ENCODE data around the gene MGMT. TPM values are rescaled to one million over a fixed set of nuclear protein-coding genes. Genes with fewer than 3 reads are reported as not detected.

MGMT gene
- total RNA-seq, 1 donor from 2014 or later: 13.9 TPM

DNA sequence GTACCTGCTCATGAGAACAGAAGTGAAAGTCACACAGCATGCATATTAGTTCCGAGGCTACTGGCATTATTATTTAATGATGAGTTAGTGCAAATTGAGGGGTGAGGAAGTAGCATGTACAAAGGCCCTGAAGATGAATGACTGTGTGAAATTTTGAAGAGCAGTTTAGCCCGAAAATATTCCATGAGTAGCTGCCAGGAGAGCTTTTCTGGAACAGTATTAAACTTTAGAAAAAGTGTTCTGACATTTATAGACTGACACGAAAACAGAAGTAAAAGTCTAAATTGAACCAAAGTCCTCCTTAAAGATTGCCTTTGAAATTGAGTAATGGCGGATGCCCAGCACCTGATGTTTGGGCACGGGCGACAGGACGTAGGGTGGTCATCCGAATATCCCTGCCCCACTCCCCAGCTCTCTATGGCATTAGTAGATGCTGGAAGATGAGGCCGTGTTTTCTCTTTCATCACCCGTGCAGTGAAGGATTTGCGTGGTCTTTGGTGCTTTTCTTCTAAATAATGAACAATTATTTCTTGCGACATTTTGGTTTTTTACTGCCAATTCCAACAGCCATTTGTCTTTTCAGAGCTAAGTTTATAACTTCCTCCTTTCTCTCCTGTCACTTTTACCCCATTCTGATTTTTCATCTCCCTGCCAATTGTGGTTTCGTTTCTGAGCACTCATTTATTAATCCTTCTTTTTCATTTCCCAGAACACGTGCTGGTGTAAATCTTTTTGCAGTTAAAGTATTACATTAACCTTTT, 192.6 kb downstream of the MGMT start:
- Mint-ChIP-seq H3K4me1 (ENCODE audit: low read depth) (no peaks in the 10 kb centered on the region), H3K27me3 (ENCODE audit: low read depth) (no peaks in the 10 kb centered on the region), H3K9me3 (ENCODE audit: low read depth) (peaks cover 11% of the 10 kb centered on the region), H3K27ac (ENCODE audit: unreplicated experiment) (no peak overlapping the region), H3K36me3 (ENCODE audit: low read depth) (peaks cover 3% of the 10 kb centered on the region), H3K4me3 (ENCODE audit: unreplicated experiment) (no peak overlapping the region)
- no peak for DNase-seq (ENCODE audit: low spot score)
- TF ChIP-seq, protein P1, sequence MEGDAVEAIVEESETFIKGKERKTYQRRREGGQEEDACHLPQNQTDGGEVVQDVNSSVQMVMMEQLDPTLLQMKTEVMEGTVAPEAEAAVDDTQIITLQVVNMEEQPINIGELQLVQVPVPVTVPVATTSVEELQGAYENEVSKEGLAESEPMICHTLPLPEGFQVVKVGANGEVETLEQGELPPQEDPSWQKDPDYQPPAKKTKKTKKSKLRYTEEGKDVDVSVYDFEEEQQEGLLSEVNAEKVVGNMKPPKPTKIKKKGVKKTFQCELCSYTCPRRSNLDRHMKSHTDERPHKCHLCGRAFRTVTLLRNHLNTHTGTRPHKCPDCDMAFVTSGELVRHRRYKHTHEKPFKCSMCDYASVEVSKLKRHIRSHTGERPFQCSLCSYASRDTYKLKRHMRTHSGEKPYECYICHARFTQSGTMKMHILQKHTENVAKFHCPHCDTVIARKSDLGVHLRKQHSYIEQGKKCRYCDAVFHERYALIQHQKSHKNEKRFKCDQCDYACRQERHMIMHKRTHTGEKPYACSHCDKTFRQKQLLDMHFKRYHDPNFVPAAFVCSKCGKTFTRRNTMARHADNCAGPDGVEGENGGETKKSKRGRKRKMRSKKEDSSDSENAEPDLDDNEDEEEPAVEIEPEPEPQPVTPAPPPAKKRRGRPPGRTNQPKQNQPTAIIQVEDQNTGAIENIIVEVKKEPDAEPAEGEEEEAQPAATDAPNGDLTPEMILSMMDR (IDR thresholded peaks at IDR 0.05): no peak

DNA sequence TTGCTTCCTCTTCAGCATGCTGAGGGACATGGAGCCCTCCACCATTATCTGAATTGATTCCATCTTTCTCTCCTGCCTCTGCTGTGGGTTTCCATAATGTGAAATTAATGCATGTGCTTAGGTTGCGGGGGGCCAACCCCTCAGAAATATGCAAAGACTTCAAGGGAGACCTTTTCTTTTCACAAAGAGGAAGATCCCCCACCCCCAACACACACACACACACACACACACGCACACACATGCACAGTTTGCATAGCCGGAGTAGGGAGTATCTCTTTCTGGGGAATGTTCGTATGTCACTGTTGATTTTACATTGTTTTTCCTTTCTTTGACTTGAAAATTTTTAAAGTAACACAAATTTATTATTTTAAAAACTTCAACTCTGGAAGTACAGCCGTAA, 193.5 kb downstream of the MGMT start:
- H3K4me1 Mint-ChIP-seq (ENCODE audit: low read depth): no peaks in the 10 kb centered on the region
- TF ChIP-seq, protein P1 (IDR thresholded peaks at IDR 0.05): no peak
- H3K9me3 Mint-ChIP-seq (ENCODE audit: low read depth): peaks cover 18% of the 10 kb centered on the region
- H3K4me3 Mint-ChIP-seq (ENCODE audit: unreplicated experiment): no peak overlapping the region
- H3K36me3 Mint-ChIP-seq (ENCODE audit: low read depth): peaks cover 7% of the 10 kb centered on the region
- no peaks in the 10 kb centered on the region for H3K27me3 Mint-ChIP-seq (ENCODE audit: low read depth)
- no peak for DNase-seq (ENCODE audit: low spot score)
- H3K27ac Mint-ChIP-seq (ENCODE audit: unreplicated experiment): no peak overlapping the region

DNA sequence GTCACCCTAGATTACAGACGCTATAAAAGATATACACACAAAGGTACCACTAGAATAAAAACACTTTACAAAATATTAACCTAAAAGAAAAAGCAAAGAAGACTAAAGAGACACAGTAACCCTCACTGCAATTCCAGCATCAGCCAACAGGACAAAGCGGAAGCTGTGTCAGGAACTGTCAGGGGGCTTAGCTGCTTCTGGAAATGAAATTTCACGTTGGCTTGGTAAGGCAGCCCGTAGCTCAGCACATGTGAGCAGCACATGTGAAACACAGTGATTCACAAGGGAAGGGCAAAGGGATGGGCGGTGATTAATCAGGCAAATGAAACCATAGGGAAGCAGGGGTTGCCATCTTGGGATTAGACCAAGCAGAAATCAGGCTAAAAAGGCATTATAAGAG, 195.4 kb downstream of the MGMT start:
- H3K27me3 Mint-ChIP-seq (ENCODE audit: low read depth): no peaks in the 10 kb centered on the region
- TF ChIP-seq, protein P1 (IDR thresholded peaks at IDR 0.05): no peak
- no peak for DNase-seq (ENCODE audit: low spot score)
- peaks cover 22% of the 10 kb centered on the region for H3K9me3 Mint-ChIP-seq (ENCODE audit: low read depth)
- no peaks in the 10 kb centered on the region for H3K4me1 Mint-ChIP-seq (ENCODE audit: low read depth)
- H3K36me3 Mint-ChIP-seq (ENCODE audit: low read depth): peaks cover 7% of the 10 kb centered on the region
- H3K4me3 Mint-ChIP-seq (ENCODE audit: unreplicated experiment): no peak overlapping the region
- no peak overlapping the region for H3K27ac Mint-ChIP-seq (ENCODE audit: unreplicated experiment)

DNA sequence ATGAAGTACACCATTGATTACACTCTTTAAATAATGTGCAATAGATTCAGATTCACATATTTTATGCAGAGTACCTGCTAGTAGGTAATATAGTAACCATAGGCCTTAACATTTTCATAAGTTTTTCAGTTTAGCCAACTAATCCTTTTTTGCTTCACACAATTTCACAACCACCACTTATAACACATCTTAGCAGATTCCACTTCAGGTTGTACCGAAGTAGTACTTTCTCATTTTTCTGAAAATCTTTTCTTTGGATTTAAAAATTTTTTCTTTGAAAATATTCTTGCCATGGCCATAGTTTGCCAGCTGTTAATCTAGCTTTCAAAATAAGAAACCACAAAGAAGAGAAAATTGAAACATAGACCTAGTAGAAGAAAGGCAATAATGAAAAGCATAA, 203.1 kb downstream of the MGMT start:
- Mint-ChIP-seq H3K4me1 (ENCODE audit: low read depth) (no peaks in the 10 kb centered on the region), H3K27ac (ENCODE audit: unreplicated experiment) (no peak overlapping the region), H3K36me3 (ENCODE audit: low read depth) (peaks cover 14% of the 10 kb centered on the region), H3K9me3 (ENCODE audit: low read depth) (peaks cover 31% of the 10 kb centered on the region), H3K27me3 (ENCODE audit: low read depth) (no peaks in the 10 kb centered on the region), H3K4me3 (ENCODE audit: unreplicated experiment) (no peak overlapping the region)
- DNase-seq (ENCODE audit: low spot score): no peak
- TF ChIP-seq, protein P1 (IDR thresholded peaks at IDR 0.05): no peak

DNA sequence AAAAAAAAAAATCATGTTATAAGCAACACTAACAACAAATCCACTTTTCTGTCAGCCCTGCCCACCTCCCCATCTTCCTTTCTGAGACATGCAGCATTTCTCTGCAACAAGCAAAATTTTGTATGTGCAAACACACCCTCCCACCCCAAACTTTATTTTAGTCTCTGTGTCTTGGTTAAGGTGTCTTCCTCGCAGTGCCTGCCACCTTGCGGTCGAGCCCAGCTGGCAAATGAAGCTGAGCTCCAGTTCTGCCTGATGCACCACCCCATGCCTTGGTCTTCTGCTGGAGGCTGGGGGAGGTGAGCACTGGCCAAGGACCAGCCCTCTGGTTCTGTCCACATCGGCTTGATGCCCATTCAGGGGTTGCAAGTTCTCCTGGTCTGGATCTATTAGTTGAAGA, 206.3 kb downstream of the MGMT start:
- no peak overlapping the region for H3K27ac Mint-ChIP-seq (ENCODE audit: unreplicated experiment)

More for the DNA sequence above, 206.3 kb downstream of the MGMT start:
- Mint-ChIP-seq H3K9me3 (ENCODE audit: low read depth) (peaks cover 23% of the 10 kb centered on the region), H3K36me3 (ENCODE audit: low read depth) (peaks cover 12% of the 10 kb centered on the region), H3K27me3 (ENCODE audit: low read depth) (no peaks in the 10 kb centered on the region), H3K4me1 (ENCODE audit: low read depth) (no peaks in the 10 kb centered on the region), H3K4me3 (ENCODE audit: unreplicated experiment) (no peak overlapping the region)
- TF ChIP-seq, protein P1 (IDR thresholded peaks at IDR 0.05): no peak
- no peak for DNase-seq (ENCODE audit: low spot score)

All from chondrocyte (in vitro differentiated cells).